Panc1 (cell line): Measurements from ENCODE around the gene TGM4. TPM values are rescaled to one million over a fixed set of nuclear protein-coding genes. Genes with fewer than 3 reads are reported as not detected.

Experiments
- ATAC-seq: fragments of 200-7000 bp; cut with Tn5 transposase; 2 replicates; pipeline ENCODE4 v1.9.1; 2020; ENCODE audit warnings: mild to moderate bottlenecking, moderate library complexity
- BruUV-seq: library from RNA; stranded (reverse); fragments of 400-500 nt; replicated peaks from 2 replicates; lab custom pipeline; 2021; lab: Mats Ljungman, UMichigan
- CTCF ChIA-PET: fragments of 300-600 bp; sonication (Branson Sonifier 250); formaldehyde crosslinking; loops from one replicate; lab custom pipeline; 2022; ENCODE audit warnings: antibody characterized with exemption; lab: Charles Lee
- POLR2A ChIA-PET: fragments of 300-600 bp; sonication (Branson Sonifier 250); formaldehyde crosslinking; loops from one replicate; lab custom pipeline; 2022; ENCODE audit warnings: antibody characterized with exemption; lab: Charles Lee
- DNase-seq: peaks from one replicate; pipeline ENCODE4 v3.0.0-alpha.2; 2010; ENCODE audit warnings: low read depth, low spot score
- H3K27ac ChIP-seq: 2 replicates; pipeline ENCODE4 v1.5.1; 2011; ENCODE audit warnings: mild to moderate bottlenecking, low read length, inconsistent platforms
- H3K27me3 ChIP-seq: fragments of 200-500 bp; sonication (Bioruptor generic); 2 replicates; pipeline ENCODE4 v1.6.0; 2014; ENCODE audit warnings: low read length, inconsistent platforms; ENCODE audit not compliant: control insufficient read depth, insufficient read depth
- H3K36me3 ChIP-seq: fragments of 200-500 bp; sonication (Bioruptor generic); 2 replicates; pipeline ENCODE4 v1.5.1; 2014; ENCODE audit warnings: inconsistent platforms, mild to moderate bottlenecking, low read length, moderate library complexity; ENCODE audit not compliant: control insufficient read depth, insufficient read depth
- H3K4me1 ChIP-seq: 2 replicates; pipeline ENCODE4 v1.5.1; 2011; ENCODE audit warnings: inconsistent platforms, mild to moderate bottlenecking, low read length, moderate library complexity; ENCODE audit not compliant: control insufficient read depth, insufficient read depth
- H3K4me3 ChIP-seq, 2 experiments: 2 replicates each; pipeline ENCODE4 v1.5.1; 2011 to 2012; ENCODE audit warnings: low read depth in 2 of 2, low read length in 2 of 2, mild to moderate bottlenecking in 2 of 2, inconsistent platforms in 1 of 2, moderate library complexity in 1 of 2
- H3K9me3 ChIP-seq: fragments of 200-500 bp; sonication (Bioruptor generic); 2 replicates; pipeline ENCODE4 v1.5.1; 2014; ENCODE audit warnings: low read depth, mild to moderate bottlenecking, inconsistent platforms, low read length, moderate library complexity; ENCODE audit not compliant: control insufficient read depth, insufficient read depth
- POLR2AphosphoS5 ChIP-seq: IDR thresholded peaks from 2 replicates; pipeline ENCODE4 v1.6.1; 2012; ENCODE audit warnings: mild to moderate bottlenecking, low read depth, low read length, moderate library complexity
- SIN3A ChIP-seq: IDR thresholded peaks from 2 replicates; pipeline ENCODE4 v1.6.1; 2012; ENCODE audit warnings: low read depth, mild to moderate bottlenecking, low read length, moderate library complexity, borderline replicate concordance; ENCODE audit not compliant: insufficient read depth
- TCF7L2 ChIP-seq: IDR thresholded peaks from 2 replicates; pipeline ENCODE4 v1.6.1; 2011; ENCODE audit warnings: mild to moderate bottlenecking, low read depth, low read length, inconsistent platforms
- in situ Hi-C: cut with HindIII; loops from 2 replicates; pipeline ENCODE4 v1.10.0; 2016; ENCODE audit warnings: low sequenced_read_pairs, low pct_unique_long_range_greater_than_20kb
- intact Hi-C: fragments of 100-400 bp; cut with micrococcal nuclease; formaldehyde crosslinking; loops from one replicate; pipeline ENCODE4 v1.10.0; 2022; ENCODE audit not compliant: unreplicated experiment
- total RNA-seq: library from RNA; stranded (reverse); gene quantifications from one replicate; pipeline ENCODE4 v1.2.1, GENCODE V29; 2021; ENCODE audit not compliant: unreplicated experiment
- TF ChIP-seq, protein P1 (sequence below): fragments of 450-650 bp; IDR thresholded peaks from 2 replicates; pipeline ENCODE4 v1.5.1; 2017; ENCODE audit warnings: mild to moderate bottlenecking
- TF ChIP-seq, protein P2 (sequence below), 2 experiments: IDR thresholded peaks; 2 replicates each; pipeline ENCODE4 v1.6.1; 2011 to 2012; ENCODE audit warnings: low read depth in 2 of 2, control low read depth in 1 of 2, low read length in 1 of 2, mild to moderate bottlenecking in 1 of 2, moderate library complexity in 1 of 2; ENCODE audit not compliant: insufficient read depth in 1 of 2

Gene TGM4
- total RNA-seq, 1 experiment from 2014 or later, result 0.46 TPM

DNA sequence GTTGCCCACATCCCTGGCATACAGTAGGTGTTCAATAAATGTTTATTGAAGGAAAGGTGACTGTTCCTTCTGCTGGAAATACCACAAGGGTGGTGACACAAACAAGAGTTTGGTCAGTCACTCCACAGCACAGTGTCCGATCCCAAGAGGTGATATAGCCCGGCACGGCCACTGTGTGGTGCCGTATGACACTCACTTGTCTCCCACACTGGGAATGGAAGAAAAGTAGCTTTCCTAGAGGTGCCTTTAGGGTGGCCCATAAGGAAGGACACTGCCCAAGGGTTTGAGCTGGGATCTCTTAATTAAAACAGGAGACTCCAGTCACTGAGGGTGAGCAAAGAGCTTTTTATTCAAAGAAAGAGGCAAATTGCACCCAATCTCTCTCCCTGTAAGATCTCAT, 40.5 kb downstream of the TGM4 start:
- TF ChIP-seq POLR2AphosphoS5 (no peak), TCF7L2 (no peak)
- TF ChIP-seq, protein P1, sequence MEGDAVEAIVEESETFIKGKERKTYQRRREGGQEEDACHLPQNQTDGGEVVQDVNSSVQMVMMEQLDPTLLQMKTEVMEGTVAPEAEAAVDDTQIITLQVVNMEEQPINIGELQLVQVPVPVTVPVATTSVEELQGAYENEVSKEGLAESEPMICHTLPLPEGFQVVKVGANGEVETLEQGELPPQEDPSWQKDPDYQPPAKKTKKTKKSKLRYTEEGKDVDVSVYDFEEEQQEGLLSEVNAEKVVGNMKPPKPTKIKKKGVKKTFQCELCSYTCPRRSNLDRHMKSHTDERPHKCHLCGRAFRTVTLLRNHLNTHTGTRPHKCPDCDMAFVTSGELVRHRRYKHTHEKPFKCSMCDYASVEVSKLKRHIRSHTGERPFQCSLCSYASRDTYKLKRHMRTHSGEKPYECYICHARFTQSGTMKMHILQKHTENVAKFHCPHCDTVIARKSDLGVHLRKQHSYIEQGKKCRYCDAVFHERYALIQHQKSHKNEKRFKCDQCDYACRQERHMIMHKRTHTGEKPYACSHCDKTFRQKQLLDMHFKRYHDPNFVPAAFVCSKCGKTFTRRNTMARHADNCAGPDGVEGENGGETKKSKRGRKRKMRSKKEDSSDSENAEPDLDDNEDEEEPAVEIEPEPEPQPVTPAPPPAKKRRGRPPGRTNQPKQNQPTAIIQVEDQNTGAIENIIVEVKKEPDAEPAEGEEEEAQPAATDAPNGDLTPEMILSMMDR, result peak; percentile 52
- ATAC-seq, result peak; percentile 80
- in situ Hi-C loops, result no loop called here

GRCh38 chr3:44915702-44916438, 41.5 kb downstream of the TGM4 start:
- intact Hi-C loops (no loop called here), in situ Hi-C loops (no loop called here)
- no peak for DNase-seq
- CTCF ChIA-PET, result interaction anchor here (0.6 kb wide), 1 partner anchor 383 kb away, joined by 5 read pairs; no protein-coding TSS in a partner anchor
- Histone ChIP-seq H3K36me3 (no peaks in the 10 kb centered on the region), H3K27ac (no peak overlapping the region), H3K4me1 (no peaks in the 10 kb centered on the region), H3K4me3 (no peak overlapping the region), H3K27me3 (no peaks in the 10 kb centered on the region), H3K9me3 (no peaks in the 10 kb centered on the region)
- BruUV-seq, result no TSS peak
- TF ChIP-seq, protein P2, sequence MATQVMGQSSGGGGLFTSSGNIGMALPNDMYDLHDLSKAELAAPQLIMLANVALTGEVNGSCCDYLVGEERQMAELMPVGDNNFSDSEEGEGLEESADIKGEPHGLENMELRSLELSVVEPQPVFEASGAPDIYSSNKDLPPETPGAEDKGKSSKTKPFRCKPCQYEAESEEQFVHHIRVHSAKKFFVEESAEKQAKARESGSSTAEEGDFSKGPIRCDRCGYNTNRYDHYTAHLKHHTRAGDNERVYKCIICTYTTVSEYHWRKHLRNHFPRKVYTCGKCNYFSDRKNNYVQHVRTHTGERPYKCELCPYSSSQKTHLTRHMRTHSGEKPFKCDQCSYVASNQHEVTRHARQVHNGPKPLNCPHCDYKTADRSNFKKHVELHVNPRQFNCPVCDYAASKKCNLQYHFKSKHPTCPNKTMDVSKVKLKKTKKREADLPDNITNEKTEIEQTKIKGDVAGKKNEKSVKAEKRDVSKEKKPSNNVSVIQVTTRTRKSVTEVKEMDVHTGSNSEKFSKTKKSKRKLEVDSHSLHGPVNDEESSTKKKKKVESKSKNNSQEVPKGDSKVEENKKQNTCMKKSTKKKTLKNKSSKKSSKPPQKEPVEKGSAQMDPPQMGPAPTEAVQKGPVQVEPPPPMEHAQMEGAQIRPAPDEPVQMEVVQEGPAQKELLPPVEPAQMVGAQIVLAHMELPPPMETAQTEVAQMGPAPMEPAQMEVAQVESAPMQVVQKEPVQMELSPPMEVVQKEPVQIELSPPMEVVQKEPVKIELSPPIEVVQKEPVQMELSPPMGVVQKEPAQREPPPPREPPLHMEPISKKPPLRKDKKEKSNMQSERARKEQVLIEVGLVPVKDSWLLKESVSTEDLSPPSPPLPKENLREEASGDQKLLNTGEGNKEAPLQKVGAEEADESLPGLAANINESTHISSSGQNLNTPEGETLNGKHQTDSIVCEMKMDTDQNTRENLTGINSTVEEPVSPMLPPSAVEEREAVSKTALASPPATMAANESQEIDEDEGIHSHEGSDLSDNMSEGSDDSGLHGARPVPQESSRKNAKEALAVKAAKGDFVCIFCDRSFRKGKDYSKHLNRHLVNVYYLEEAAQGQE (IDR thresholded peaks at IDR 0.05; ENCODE audit: insufficient read depth in 1 of 2, low read depth in 2 of 2, low read length in 1 of 2), result no peak
- no peak for TF ChIP-seq TCF7L2
- TF ChIP-seq SIN3A, result no peak
- no peak for TF ChIP-seq POLR2AphosphoS5
- TF ChIP-seq, protein P1, result no peak
- POLR2A ChIA-PET, result interaction anchor here (0.6 kb wide), 1 partner anchor 62 kb away, joined by 3 read pairs; no protein-coding TSS in a partner anchor
- ATAC-seq, result no peak

More for the DNA sequence above, 40.5 kb downstream of the TGM4 start:
- Histone ChIP-seq H3K4me3 (no peak overlapping the region), H3K36me3 (no peaks in the 10 kb centered on the region), H3K27me3 (no peaks in the 10 kb centered on the region), H3K4me1 (no peaks in the 10 kb centered on the region), H3K27ac (no peak overlapping the region), H3K9me3 (no peaks in the 10 kb centered on the region)
- POLR2A ChIA-PET, result interaction anchor here (0.8 kb wide), 1 partner anchor 50 kb away, joined by 4 read pairs; no protein-coding TSS in a partner anchor
- no peak for DNase-seq
- CTCF ChIA-PET, result interaction anchor here (0.6 kb wide), 2 partner anchors 375 to 382 kb away, joined by 3 to 5 read pairs; no protein-coding TSS in a partner anchor
- no TSS peak for BruUV-seq
- intact Hi-C loops, result loop anchor here (5.0 kb wide), 1 partner anchor 383 kb away; no protein-coding TSS in a partner anchor
